HG03139 (cell line): ENCODE measurements around the gene IL22RA1.

Experiments
- ATAC-seq: cut with Tn5 transposase; IDR thresholded peaks from one replicate; pipeline ENCODE4 v1.9.1; 2021; ENCODE audit not compliant: unreplicated experiment

IL22RA1 gene

GRCh38 chr1:24142546-24143534 lies at the start of gene IL22RA1:
Gene IL22RA1 (minus strand): TSS chr1:24143140. CDS start chr1:24143082, 58 bp downstream.
- ATAC-seq, result no peak

DNA sequence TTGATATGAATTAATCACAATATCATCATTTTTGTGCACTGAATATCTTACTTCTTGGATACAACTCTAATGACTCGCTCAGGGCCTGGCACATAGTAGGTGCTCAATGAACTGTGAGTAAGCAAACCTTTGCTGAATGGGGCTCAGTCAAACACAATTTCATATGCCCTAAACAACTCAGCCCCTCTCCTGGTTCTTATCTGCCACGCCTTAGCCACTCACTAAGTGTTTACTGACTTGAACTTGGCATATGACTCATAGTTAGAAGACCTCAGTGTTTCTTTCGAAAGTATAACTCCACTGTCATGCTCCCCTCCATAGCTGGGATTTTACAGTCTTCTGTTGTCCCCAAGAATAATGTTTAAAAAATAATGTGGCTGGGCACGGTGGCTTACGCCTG lies 48.9 kb upstream of the IL22RA1 start:
- ATAC-seq, result no peak

GRCh38 chr1:24190983-24191461 lies 48.1 kb upstream of the IL22RA1 start:
- peak; percentile 46 for ATAC-seq

DNA sequence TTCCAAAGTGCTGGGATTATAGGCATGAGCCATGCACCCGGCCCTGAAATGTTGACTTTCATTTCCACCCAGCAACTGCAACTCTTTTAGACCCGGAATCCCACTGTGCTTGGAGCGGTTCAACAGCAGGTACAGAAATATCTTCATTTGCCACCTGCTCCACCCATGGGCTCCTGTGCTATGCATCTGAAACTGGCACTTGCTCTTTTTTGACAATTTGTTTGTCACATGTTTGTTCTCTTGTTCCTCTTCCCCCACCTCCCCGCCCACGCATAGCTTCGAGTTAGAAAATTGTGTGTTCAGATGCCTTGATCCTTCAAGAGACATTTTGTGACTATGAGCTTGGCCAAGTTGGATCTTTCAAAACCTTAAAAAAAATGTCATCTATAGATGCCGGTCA lies 46.6 kb upstream of the IL22RA1 start:
- no peak for ATAC-seq

DNA sequence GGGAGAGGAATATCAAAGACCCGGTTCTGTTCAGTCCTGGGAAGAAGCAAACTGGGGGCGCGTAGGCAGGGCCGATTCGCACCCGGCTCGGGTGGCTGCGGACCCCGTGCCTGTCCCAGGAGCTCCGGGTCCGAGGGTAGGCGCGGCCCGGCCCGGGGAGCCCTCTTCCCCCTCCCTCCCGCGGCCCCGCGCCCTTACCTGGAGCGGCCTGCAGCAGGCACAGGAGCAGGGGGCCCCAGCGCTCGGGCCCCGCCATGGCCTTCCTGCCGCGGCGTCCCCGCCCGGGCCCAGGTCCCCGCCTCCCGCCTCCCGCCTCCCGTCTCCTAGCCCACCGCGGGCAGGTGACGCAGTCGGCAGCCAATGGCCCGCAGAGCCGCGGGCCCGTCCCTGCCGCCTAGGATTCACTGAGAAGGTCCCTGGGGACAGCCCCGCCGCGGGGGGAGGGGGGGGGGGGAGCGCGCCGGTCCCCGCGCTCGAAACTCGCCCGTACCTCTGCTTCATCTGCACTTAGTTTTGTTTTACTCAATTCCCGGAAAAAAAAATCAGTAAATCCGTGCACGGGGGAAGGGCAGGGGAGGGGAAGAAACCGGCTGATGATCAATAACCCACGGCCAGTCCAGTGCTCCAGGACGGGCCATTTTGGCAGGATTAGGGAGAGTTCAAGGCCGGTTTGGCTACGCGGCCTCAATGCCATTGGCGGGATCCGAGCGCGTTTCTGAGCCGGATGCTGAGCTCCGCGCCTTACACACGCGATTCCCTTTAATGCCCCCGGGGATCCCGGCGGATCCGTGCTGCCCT lies 44.3 kb upstream of the IL22RA1 start, which contains the start of gene IFNLR1:
IFNLR1 (minus strand) TSS at position 297 of the 798 bp plus-strand sequence; CDS start at position 256, 41 bp downstream.
- ATAC-seq, result no peak

GRCh38 chr1:24186711-24186992 lies 43.7 kb upstream of the IL22RA1 start:
- no peak for ATAC-seq

- ATAC-seq, result no peak
These were observed 43.2 kb upstream of the IL22RA1 start for GRCh38 chr1:24186031-24186710.

GRCh38 chr1:24185076-24185475 lies 42.1 kb upstream of the IL22RA1 start:
- no peak for ATAC-seq

DNA sequence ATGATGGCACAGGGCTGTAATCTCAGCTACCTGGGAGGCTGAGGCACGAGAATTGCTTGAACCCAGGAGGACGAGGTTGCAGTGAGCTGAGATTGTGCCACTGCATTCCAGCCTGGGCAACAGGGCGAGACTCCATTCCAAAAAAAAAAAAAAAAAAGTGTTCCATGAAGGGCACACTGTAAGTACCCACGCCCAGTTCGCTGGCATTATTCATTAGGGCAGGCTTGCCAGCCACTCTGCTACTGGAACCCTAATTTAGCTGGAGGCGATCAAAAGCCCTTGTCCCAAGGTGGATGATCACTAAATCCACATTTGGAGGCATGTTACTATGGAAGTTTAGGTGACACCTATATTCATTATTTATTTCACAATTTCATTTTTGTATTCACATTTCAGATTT lies 39.1 kb upstream of the IL22RA1 start:
- no peak for ATAC-seq

- no peak for ATAC-seq
These were observed 38.7 kb upstream of the IL22RA1 start for GRCh38 chr1:24181619-24182018.

DNA sequence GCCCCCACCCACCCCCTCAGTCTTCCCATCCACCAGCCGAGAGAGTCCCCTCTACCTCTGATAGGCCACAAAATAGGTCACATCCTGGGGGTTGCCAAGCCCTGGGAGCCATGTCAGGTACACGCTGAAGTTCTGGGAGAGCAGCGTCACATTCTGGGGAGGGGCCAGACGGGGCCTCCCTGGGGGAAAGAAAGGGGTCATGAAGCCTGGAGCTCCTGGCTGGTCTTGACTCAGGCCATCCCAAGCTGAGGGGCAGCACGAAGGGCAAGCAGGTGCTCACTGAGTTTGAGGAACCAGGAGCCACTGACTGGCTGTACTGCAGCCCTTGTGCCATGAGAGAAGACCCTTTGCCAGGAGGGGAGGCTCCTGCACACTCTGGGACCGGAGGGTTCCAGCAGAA lies 37.7 kb upstream of the IL22RA1 start:
- ATAC-seq, result no peak

DNA sequence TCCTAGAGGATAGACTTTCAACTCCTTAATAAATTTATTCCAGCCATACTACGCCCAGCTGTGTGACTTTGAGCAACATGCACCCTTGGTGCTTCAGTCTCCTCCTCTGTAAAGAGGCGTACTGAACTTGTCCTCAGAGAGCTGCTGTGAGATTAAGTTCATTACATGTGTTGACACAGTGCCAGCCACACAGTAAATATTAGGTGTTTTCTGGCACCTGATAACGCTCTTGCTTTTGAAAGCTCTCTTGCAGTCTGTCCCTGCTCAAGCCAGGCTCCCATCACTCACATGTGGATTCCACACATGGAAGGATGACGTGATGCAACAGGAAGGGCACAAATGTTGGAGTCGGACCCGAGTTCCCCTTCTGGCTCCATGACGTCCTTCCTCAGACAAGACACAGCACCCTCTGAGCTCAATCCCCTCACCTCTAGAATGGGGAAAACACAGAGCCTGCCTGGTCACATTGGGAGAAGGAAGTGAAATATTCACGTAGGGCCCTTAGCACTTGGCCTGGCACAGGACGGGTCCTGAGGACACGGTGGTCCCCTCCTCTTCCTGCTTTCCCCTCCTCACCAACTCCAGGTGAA lies 36.4 kb upstream of the IL22RA1 start:
- no peak for ATAC-seq

DNA sequence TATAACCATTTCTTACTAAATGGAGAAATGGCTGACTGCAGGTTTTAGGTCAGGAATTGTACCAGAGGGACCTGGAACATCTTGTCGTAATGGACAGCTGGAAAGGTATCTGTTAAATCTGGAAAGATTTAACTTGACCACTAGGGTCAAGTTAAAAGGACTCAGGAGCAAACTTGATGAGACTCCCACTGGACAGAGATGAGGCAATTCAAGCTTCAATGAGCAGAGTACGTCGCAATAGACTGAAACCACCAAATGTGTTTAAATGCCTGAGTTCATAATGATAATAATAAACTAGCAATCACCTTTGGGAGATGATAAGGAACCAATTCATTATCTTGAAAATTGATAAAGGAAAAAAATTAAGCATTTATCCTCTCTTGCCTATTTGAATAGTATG lies 35.5 kb upstream of the IL22RA1 start:
- no peak for ATAC-seq

GRCh38 chr1:24177161-24177560 lies 34.2 kb upstream of the IL22RA1 start:
- ATAC-seq, result no peak

DNA sequence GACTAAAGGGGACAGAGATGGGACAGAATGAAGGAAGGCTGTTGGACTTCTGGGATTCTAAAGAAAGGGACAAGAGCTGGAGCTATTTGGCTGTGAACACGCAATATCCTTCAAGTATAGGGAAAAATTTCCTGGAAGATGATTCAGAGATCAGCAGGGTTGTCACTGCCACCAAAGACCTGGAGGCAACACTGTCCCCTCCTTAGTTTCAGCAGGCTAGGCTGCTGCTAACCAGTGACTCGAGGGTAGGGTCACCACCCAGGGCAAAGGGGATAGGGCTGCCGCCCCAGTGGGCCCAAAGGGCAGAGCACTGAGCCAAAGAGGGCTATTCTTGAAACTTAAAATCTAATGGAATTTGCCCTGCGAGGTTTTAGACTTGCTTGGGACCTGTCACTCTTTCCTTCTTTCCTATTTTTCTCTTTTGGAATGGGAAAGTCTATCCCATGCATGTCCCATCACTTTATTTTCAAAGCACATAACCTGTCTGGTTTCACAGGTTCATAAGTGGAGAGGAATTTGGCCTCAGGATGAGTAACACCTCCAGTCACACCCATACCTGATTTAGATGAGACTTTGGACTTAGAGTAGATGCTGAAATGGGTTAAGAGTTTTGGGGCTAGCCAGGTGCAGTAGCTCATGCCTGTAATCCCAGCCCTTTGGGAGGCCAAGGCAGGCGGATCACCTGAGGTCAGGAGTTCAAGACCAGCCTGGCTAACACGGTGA lies 32.3 kb upstream of the IL22RA1 start:
- ATAC-seq, result no peak

DNA sequence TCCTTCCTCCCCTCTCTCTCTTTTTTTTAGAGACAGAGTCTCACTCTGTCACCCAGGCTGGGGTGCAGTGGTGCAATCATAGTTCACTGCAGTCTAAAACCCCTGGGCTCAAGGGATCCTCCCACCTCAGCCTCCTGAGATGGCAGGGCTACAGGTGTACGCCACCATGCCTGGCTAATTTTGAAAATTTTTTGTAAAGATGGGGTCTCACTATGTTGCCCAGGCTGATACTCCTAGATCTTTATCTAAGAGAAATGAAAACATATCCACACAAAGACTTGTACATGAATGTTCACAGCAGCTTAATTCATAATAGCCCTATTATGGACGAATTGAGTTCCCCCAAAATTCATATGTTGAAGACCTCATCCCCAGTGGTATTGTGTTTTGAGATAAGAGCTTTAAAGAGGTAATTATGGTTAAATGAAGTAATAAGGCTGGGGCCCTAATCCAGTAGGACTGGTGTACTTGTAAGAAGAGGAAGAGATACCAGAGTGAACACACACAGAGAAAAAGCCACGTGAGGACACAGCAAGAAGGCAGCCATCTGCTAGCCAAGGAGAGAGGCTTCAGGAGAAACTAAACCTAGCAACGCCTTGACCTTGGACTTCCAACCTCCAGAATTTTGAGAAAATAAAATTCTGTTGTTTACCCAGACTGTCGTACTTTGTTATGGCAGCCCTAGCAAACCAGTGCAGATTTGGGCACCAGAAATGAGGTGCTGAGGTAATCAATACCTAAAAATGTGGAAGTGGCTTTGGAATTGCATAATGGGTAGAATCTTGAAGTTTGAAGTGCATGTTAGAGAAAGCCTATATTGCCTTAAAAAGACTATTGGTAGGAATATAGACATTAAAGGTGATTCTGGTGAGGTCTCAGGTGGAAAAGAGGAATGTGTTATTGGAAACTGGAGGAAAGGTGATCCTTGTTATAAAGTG lies 31.0 kb upstream of the IL22RA1 start:
- ATAC-seq, result no peak

GRCh38 chr1:24172598-24172997 lies 29.7 kb upstream of the IL22RA1 start:
- no peak for ATAC-seq

DNA sequence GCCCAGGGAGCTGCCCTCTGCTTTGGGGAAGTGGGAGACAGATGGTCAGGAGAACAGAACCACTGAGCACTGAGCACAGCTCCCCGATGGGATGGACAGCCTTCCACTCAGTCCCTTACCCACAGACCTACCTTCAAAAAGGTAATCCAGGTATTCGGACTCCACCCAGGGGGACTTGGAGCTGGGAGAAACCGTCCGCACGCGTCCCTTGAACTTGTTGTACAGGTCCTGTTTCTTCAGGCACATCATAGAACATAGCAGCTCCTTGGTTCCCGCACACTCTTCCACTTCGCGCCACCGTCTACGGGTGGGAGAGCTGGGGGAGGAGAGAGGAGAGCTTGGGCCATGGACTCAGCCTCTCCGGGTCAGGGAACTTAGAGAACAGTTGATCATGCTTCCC lies 26.3 kb upstream of the IL22RA1 start:
- no peak for ATAC-seq

DNA sequence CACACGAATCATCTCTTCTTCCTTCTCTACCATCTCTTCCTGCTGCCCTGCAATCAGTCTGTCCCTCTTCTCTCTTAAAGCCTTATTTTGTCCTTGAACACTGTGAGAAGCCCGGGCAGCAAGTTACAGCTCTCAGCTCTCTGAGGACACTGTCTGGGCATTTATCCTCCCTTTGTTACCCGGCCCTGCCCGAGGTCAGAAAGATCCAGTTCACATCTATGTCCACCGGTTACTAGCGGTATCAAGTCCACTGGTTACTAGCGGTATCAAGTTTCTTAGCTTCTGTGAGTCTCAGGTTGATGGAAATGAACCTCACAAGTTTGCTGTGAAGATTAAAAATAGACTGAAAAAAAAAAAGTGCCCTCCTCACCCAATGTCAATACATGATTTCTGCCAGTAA lies 25.3 kb upstream of the IL22RA1 start:
- no peak for ATAC-seq
